ENCODE data around the gene EDAR.

The EDAR gene

DNA sequence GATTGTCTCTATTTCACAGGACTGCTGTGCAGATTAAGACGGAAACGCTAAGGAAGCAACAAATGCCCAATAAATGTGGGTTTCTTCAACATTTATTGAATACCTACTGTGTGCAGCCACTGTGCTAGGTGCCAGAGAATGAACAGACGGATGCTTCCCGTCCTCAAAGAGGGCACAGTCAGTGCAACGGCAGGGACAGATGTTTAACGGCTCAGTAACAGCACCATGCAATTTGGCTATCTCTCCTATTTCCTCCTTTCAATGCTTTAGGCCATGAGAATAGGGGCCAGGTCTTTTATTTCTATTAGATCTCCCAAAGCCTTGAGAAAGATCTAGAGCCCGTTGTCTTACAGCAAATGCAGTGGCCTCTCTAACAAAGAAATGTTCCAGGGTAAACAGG lies 7.2 kb downstream of the EDAR start:
- no peaks in the 10 kb centered on the region for H3K9me3 ChIP-seq (ENCODE audit: control insufficient read depth in 2 of 2, low read length in 2 of 2)
- no peaks in the 10 kb centered on the region for H3K36me3 ChIP-seq (ENCODE audit: control insufficient read depth in 2 of 2, insufficient read depth in 2 of 2, low read length in 2 of 2)
- no peaks in the 10 kb centered on the region for H3K27me3 ChIP-seq (ENCODE audit: control insufficient read depth in 1 of 2, insufficient read depth in 2 of 2, low read length in 2 of 2)
- no peak overlapping the region for H3K27ac ChIP-seq (ENCODE audit: low read length)
- peaks cover 4% of the 10 kb centered on the region for H3K4me1 ChIP-seq (ENCODE audit: control insufficient read depth, insufficient read depth, low read length)
- no peak overlapping the region for H3K9ac ChIP-seq (ENCODE audit: low read length in 2 of 2)
- no peak overlapping the region for H3K4me3 ChIP-seq (ENCODE audit: low read length in 2 of 2)

DNA sequence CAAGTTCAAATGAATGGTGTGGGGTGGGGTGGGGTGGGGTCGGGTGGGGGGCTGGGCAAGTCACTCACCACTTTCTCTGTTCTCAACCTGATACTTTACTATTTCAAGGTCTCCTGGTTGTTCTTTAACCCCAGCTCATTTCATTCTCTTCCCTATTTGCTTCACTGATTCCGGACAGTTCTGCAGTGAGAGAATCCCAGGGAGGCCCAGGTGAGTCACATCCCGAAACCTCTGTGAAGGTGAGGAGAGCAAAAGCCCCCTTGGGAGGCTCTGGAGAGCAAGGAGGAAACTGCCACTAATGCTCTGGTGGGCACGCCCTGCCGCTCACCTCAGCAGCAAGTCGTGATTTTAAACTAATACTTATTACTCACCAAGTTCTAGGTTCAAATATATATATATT lies 8.9 kb downstream of the EDAR start:
- Histone ChIP-seq H3K36me3 (ENCODE audit: control insufficient read depth in 2 of 2, insufficient read depth in 2 of 2, low read length in 2 of 2) (no peaks in the 10 kb centered on the region), H3K27ac (ENCODE audit: low read length) (no peak overlapping the region), H3K4me3 (ENCODE audit: low read length in 2 of 2) (no peak overlapping the region), H3K27me3 (ENCODE audit: control insufficient read depth in 1 of 2, insufficient read depth in 2 of 2, low read length in 2 of 2) (no peaks in the 10 kb centered on the region), H3K9ac (ENCODE audit: low read length in 2 of 2) (no peak overlapping the region), H3K4me1 (ENCODE audit: control insufficient read depth, insufficient read depth, low read length) (peaks cover 4% of the 10 kb centered on the region), H3K9me3 (ENCODE audit: control insufficient read depth in 2 of 2, low read length in 2 of 2) (no peaks in the 10 kb centered on the region)

DNA sequence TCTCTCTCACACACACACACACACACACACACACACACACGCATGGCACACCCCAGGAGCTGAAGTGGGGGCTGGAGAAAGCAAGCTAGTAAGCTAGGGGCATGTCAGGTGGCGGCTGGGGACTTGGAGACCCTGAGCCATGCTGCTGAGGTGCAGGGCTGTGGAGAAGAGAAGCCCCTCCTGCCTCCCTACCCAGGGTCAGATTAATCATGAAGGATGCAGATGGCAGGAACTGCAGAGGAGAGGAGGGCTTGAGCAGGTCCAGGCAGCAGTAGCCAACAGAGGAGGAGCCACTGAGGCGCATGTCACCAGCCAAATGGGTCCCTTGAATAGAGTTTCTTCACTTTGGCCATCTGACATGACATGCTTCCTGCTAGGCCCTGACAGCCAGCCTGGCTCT lies 9.6 kb downstream of the EDAR start:
- H3K4me3 ChIP-seq (ENCODE audit: low read length in 2 of 2) = no peak overlapping the region
- no peaks in the 10 kb centered on the region for H3K36me3 ChIP-seq (ENCODE audit: control insufficient read depth in 2 of 2, insufficient read depth in 2 of 2, low read length in 2 of 2)
- H3K4me1 ChIP-seq (ENCODE audit: control insufficient read depth, insufficient read depth, low read length) = peaks cover 4% of the 10 kb centered on the region
- H3K9ac ChIP-seq (ENCODE audit: low read length in 2 of 2) = no peak overlapping the region
- H3K9me3 ChIP-seq (ENCODE audit: control insufficient read depth in 2 of 2, low read length in 2 of 2) = no peaks in the 10 kb centered on the region
- H3K27ac ChIP-seq (ENCODE audit: low read length) = no peak overlapping the region
- H3K27me3 ChIP-seq (ENCODE audit: control insufficient read depth in 1 of 2, insufficient read depth in 2 of 2, low read length in 2 of 2) = no peaks in the 10 kb centered on the region

DNA sequence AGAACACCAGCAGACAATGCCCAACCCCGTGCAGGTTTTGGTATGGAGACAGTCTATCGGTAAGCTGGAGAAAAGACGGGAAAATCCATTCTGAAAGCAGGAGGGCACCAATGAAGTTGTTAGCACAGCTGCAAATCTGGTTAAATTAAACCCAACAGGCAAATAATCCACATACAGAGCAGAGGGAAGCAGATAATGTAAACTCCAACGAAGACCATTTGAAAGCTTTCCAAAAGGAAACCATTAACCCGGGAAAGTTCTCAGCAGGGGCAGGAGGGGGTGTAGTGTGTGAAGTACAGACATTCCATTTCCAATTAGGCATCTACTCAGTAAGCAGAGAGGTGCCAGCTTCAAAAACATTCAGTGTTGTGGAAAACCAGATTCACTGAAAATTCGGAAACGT lies 10.3 kb downstream of the EDAR start:
- Histone ChIP-seq H3K27ac (ENCODE audit: low read length) (no peak overlapping the region), H3K9me3 (ENCODE audit: control insufficient read depth in 2 of 2, low read length in 2 of 2) (no peaks in the 10 kb centered on the region), H3K4me3 (ENCODE audit: low read length in 2 of 2) (peak overlapping the region; percentile 53 to 59), H3K4me1 (ENCODE audit: control insufficient read depth, insufficient read depth, low read length) (peaks cover 4% of the 10 kb centered on the region), H3K36me3 (ENCODE audit: control insufficient read depth in 2 of 2, insufficient read depth in 2 of 2, low read length in 2 of 2) (no peaks in the 10 kb centered on the region), H3K27me3 (ENCODE audit: control insufficient read depth in 1 of 2, insufficient read depth in 2 of 2, low read length in 2 of 2) (no peaks in the 10 kb centered on the region), H3K9ac (ENCODE audit: low read length in 2 of 2) (no peak overlapping the region)

DNA sequence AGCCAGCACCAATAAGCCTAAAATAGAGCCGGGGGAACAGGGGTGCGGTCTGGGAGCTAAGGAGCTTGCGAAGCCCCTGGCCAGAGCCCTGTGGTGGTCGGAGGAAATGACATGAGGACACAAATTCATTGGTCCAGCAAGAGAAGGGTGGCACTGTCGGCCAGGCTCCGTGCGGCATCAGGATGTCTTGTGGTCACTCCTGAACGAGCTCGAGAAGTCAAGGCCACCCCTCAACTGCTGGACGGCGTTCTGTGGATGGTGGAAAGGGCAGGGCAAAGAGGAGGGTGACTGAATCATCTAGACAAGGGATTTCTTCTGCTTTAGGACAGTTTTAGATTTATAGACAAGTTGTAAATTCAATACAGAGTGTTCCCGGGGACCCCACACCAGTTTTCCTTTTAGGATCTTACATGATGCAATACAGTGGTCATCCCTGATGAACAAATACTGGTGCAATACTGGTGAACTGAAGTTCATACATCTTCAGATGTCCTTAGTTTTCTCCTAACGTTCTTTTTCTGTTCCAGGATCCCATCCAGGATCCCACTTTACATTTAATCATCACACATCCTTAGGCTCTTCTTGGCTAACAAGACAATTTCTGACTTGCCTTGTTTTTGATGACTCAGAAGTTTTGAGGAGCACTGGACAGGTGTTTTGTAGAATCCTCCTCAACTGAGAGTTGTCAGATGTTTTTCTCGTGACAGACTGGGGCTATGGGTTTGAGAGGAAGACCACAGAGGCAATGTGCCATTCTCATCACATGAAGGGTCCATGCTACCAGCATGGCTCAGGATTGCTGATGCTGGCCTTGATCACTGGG lies 13.2 kb downstream of the EDAR start:
- Histone ChIP-seq H3K4me1 (ENCODE audit: control insufficient read depth, insufficient read depth, low read length) (peaks cover 4% of the 10 kb centered on the region), H3K27ac (ENCODE audit: low read length) (no peak overlapping the region), H3K4me3 (ENCODE audit: low read length in 2 of 2) (no peak overlapping the region), H3K9me3 (ENCODE audit: control insufficient read depth in 2 of 2, low read length in 2 of 2) (no peaks in the 10 kb centered on the region), H3K9ac (ENCODE audit: low read length in 2 of 2) (no peak overlapping the region), H3K27me3 (ENCODE audit: control insufficient read depth in 1 of 2, insufficient read depth in 2 of 2, low read length in 2 of 2) (peaks cover 0 to 2% of the 10 kb centered on the region in 2 donors), H3K36me3 (ENCODE audit: control insufficient read depth in 2 of 2, insufficient read depth in 2 of 2, low read length in 2 of 2) (no peaks in the 10 kb centered on the region)

DNA sequence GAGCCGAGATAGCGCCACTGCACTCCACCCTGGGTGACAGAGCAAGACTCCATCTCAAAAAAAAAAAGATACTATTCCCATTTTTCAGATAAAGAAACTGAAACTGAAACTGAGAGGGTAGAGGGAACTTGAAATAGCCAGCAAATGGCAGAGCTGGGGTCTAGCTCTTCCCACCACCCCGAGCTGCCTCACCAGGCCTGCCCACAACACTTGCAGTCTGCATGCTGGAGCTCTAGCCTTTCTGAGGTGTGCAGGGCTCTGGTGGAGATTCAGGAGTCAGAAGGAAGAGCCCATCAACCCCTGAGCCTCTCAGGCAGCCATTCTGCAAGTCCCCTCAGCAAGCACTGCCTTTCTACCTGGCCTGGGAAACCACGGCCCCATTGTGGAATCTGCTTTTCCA lies 14.3 kb downstream of the EDAR start:
- H3K27ac ChIP-seq (ENCODE audit: low read length) = no peak overlapping the region
- H3K36me3 ChIP-seq (ENCODE audit: control insufficient read depth in 2 of 2, insufficient read depth in 2 of 2, low read length in 2 of 2) = no peaks in the 10 kb centered on the region
- no peak overlapping the region for H3K4me3 ChIP-seq (ENCODE audit: low read length in 2 of 2)
- H3K9ac ChIP-seq (ENCODE audit: low read length in 2 of 2) = no peak overlapping the region
- H3K27me3 ChIP-seq (ENCODE audit: control insufficient read depth in 1 of 2, insufficient read depth in 2 of 2, low read length in 2 of 2) = peaks cover 0 to 2% of the 10 kb centered on the region in 2 donors
- H3K4me1 ChIP-seq (ENCODE audit: control insufficient read depth, insufficient read depth, low read length) = peaks cover 4% of the 10 kb centered on the region
- H3K9me3 ChIP-seq (ENCODE audit: control insufficient read depth in 2 of 2, low read length in 2 of 2) = no peaks in the 10 kb centered on the region

DNA sequence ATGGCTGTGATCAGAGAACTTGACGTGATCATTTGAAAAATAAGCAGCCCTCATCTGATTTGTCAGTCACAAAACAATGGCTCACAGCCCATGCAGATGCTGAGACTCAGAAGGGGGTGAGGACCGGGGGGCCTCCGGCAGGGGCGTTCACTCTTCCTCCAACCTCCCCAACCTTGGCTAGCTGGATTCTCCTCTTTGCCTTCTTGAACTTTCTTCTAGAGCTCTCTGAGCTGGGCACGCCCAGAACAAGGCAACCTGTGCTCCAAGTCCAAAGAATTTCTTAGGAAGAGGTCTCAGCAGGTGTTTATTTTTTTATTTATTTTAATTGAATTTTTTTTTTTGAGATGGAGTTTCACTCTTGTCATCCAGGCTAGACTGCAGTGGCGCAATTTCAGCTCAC lies 16.4 kb downstream of the EDAR start:
- no peaks in the 10 kb centered on the region for H3K4me1 ChIP-seq (ENCODE audit: control insufficient read depth, insufficient read depth, low read length)
- peaks cover 0 to 2% of the 10 kb centered on the region in 2 donors for H3K27me3 ChIP-seq (ENCODE audit: control insufficient read depth in 1 of 2, insufficient read depth in 2 of 2, low read length in 2 of 2)
- no peaks in the 10 kb centered on the region for H3K36me3 ChIP-seq (ENCODE audit: control insufficient read depth in 2 of 2, insufficient read depth in 2 of 2, low read length in 2 of 2)
- H3K4me3 ChIP-seq (ENCODE audit: low read length in 2 of 2) = no peak overlapping the region
- H3K9me3 ChIP-seq (ENCODE audit: control insufficient read depth in 2 of 2, low read length in 2 of 2) = no peaks in the 10 kb centered on the region
- no peak overlapping the region for H3K9ac ChIP-seq (ENCODE audit: low read length in 2 of 2)
- no peak overlapping the region for H3K27ac ChIP-seq (ENCODE audit: low read length)

DNA sequence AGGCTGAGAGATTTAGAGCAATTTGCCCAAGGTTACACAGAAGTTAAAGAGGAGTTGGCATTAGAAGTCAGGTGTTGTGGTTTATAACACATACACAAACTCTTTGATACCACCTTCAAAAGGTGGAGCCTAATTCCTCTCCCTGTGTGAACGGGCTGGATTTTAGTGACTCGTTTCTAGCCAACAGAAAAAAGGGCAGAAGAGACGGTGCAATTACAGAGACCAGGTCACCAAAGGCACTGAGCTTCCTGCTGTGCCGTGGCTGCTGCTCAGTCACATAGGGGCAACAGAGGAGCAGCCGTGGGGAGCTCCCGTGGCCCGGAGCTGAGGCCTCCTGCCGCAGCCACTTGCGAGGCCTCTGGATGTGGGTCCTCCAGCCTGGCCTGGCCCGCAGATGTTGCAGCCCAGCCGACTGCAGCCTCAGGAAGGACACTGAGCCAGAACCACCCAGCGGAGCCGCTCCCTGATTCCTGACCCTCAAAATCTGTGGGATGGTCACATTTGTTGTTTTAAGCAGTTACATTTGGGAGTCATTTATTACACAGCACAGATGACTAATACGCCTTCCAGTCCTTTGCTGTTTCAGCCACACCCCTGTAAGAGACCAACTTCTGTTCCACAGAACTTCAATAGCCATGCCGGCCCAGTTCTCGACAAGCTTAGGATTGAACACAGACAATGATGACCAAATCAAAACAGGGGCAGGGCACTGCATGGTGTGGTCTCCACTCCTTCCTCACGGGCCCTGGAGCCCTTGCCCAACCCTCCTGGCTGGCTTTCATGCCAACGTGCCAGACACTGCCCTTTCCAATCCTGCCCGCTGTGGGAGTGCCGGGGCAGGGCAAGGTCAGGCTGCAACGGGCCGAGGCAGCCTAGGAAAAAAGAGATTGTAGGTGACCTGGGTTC lies 17.1 kb downstream of the EDAR start:
- H3K27me3 ChIP-seq (ENCODE audit: control insufficient read depth in 1 of 2, insufficient read depth in 2 of 2, low read length in 2 of 2) = peaks cover 0 to 2% of the 10 kb centered on the region in 2 donors
- no peaks in the 10 kb centered on the region for H3K4me1 ChIP-seq (ENCODE audit: control insufficient read depth, insufficient read depth, low read length)
- no peak overlapping the region for H3K9ac ChIP-seq (ENCODE audit: low read length in 2 of 2)
- H3K27ac ChIP-seq (ENCODE audit: low read length) = no peak overlapping the region
- no peak overlapping the region for H3K4me3 ChIP-seq (ENCODE audit: low read length in 2 of 2)
- H3K36me3 ChIP-seq (ENCODE audit: control insufficient read depth in 2 of 2, insufficient read depth in 2 of 2, low read length in 2 of 2) = no peaks in the 10 kb centered on the region
- no peaks in the 10 kb centered on the region for H3K9me3 ChIP-seq (ENCODE audit: control insufficient read depth in 2 of 2, low read length in 2 of 2)

DNA sequence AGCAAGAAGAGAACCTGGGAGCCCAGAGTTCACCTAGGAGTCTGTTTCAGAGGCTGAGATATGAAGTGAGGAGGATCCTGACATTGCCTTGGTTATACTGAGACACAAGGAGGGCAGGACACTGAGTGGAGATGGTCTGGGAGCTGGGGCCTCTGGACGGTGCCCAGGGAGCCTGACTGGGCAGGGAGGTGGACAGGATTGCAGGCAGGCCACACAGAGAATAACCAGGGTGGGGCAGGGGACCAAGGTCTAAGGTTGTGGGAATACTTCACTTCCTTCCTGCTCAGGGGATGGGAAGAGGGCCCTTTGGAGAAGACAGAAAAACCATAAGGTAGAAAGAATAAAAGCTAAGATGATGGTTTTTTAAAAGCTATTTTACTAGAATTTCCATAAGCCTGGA lies 18.7 kb downstream of the EDAR start:
- H3K27ac ChIP-seq (ENCODE audit: low read length) = no peak overlapping the region
- H3K9ac ChIP-seq (ENCODE audit: low read length in 2 of 2) = no peak overlapping the region
- H3K36me3 ChIP-seq (ENCODE audit: control insufficient read depth in 2 of 2, insufficient read depth in 2 of 2, low read length in 2 of 2) = no peaks in the 10 kb centered on the region
- peaks cover 0 to 2% of the 10 kb centered on the region in 2 donors for H3K27me3 ChIP-seq (ENCODE audit: control insufficient read depth in 1 of 2, insufficient read depth in 2 of 2, low read length in 2 of 2)
- no peaks in the 10 kb centered on the region for H3K4me1 ChIP-seq (ENCODE audit: control insufficient read depth, insufficient read depth, low read length)
- H3K9me3 ChIP-seq (ENCODE audit: control insufficient read depth in 2 of 2, low read length in 2 of 2) = no peaks in the 10 kb centered on the region
- no peak overlapping the region for H3K4me3 ChIP-seq (ENCODE audit: low read length in 2 of 2)

DNA sequence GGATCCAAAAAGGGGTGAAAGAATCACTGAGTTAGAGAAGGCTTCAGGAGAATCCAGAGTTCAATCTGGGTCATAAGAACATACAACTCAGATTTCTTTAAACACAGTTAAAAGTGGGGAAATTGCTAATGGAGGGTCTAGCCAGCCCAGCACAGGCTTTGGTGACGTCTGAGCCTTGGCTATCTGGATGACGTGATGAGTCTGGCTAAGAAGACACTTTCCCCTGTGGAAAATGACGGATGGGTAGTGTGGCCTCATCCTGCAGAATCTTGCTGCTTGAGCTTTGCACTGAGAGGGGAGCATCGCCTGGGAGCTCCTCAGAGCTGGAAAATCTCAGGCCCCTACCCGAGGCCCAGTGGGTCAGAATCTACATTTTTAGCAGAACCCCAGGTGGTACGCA lies 19.2 kb downstream of the EDAR start:
- Histone ChIP-seq H3K4me1 (ENCODE audit: control insufficient read depth, insufficient read depth, low read length) (no peaks in the 10 kb centered on the region), H3K36me3 (ENCODE audit: control insufficient read depth in 2 of 2, insufficient read depth in 2 of 2, low read length in 2 of 2) (no peaks in the 10 kb centered on the region), H3K4me3 (ENCODE audit: low read length in 2 of 2) (no peak overlapping the region), H3K27ac (ENCODE audit: low read length) (no peak overlapping the region), H3K27me3 (ENCODE audit: control insufficient read depth in 1 of 2, insufficient read depth in 2 of 2, low read length in 2 of 2) (peaks cover 0 to 2% of the 10 kb centered on the region in 2 donors), H3K9me3 (ENCODE audit: control insufficient read depth in 2 of 2, low read length in 2 of 2) (no peaks in the 10 kb centered on the region), H3K9ac (ENCODE audit: low read length in 2 of 2) (no peak overlapping the region)

DNA sequence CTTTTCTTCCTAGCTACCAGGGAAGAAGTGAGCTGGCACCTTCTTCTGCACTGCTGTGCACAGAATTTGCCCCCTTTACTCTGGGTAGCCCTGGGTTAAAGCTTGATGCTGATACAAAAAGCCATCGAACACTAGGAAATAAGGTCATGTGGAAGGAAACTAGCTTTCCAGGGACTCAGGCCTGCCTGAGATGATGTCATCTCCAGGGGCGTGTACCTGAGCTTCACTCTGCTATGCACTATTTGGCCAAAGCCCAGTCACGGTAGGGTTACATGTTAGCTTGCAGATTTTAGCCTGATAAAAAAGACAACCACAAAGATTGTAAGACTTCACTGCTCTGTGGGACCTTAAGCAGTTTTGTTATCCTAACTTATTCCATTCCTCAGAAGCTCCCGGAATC lies 20.4 kb downstream of the EDAR start:
- Histone ChIP-seq H3K36me3 (ENCODE audit: control insufficient read depth in 2 of 2, insufficient read depth in 2 of 2, low read length in 2 of 2) (no peaks in the 10 kb centered on the region), H3K9ac (ENCODE audit: low read length in 2 of 2) (no peak overlapping the region), H3K4me1 (ENCODE audit: control insufficient read depth, insufficient read depth, low read length) (no peaks in the 10 kb centered on the region)

More for the DNA sequence above, 20.4 kb downstream of the EDAR start:
- Histone ChIP-seq H3K27ac (ENCODE audit: low read length) (no peak overlapping the region), H3K4me3 (ENCODE audit: low read length in 2 of 2) (no peak overlapping the region), H3K27me3 (ENCODE audit: control insufficient read depth in 1 of 2, insufficient read depth in 2 of 2, low read length in 2 of 2) (peaks cover 0 to 2% of the 10 kb centered on the region in 2 donors), H3K9me3 (ENCODE audit: control insufficient read depth in 2 of 2, low read length in 2 of 2) (no peaks in the 10 kb centered on the region)

Measured in stomach smooth muscle (tissue), 2 donors.